ENCODE data around the gene PLXNB1. TPM values are rescaled to one million over a fixed set of nuclear protein-coding genes. Genes with fewer than 3 reads are reported as not detected.

PLXNB1 gene
- total and polyA plus RNA-seq, 2 of the 13 experiments (the other 11 are each of a cell fraction or from before 2014, with no cell fraction given): 86.0 to 143 TPM

- TF ChIP-seq ZNF772 (CRISPR knock-in tag; IDR thresholded peaks at IDR 0.05) (peak; percentile 83), FOXA3 (CRISPR knock-in tag; IDR thresholded peaks at IDR 0.05) (peak; percentile 56), SALL2 (CRISPR knock-in tag; IDR thresholded peaks at IDR 0.05) (peak; percentile 48; the same call in 1 of the 2 replicates), MAFK (conservative IDR thresholded peaks at IDR 0.05 in 1 of 2, IDR thresholded peaks at IDR 0.05 in 1 of 2; ENCODE audit: low read length in 2 of 2) (peak; percentile 52 to 78), GABPA (IDR thresholded peaks at IDR 0.05; ENCODE audit: low read depth, low read length) (no peak), GABPA (CRISPR knock-in tag; IDR thresholded peaks at IDR 0.05; ENCODE audit: low read depth) (peak; percentile 47), ELF3 (CRISPR knock-in tag; IDR thresholded peaks at IDR 0.05) (peak; percentile 91), ZNF343 (CRISPR knock-in tag; IDR thresholded peaks at IDR 0.05) (no peak), BHLHE40 (IDR thresholded peaks at IDR 0.05; ENCODE audit: low read length) (peak; percentile 43; the same call in 1 of the 2 replicates), POGK (CRISPR knock-in tag; conservative IDR thresholded peaks at IDR 0.05) (0 out of 2 replicates have a peak, but pooled peaks have one; percentile 20), ZNF510 (CRISPR knock-in tag; IDR thresholded peaks at IDR 0.05; ENCODE audit: low read depth) (0 out of 2 replicates have a peak, but pooled peaks have one; percentile 51), HOXA3 (CRISPR knock-in tag; IDR thresholded peaks at IDR 0.05) (peak; percentile 45; the same call in 1 of the 2 replicates), ZNF556 (CRISPR knock-in tag; IDR thresholded peaks at IDR 0.05; ENCODE audit: borderline replicate concordance) (peak; percentile 21; the same call in 1 of the 2 replicates), ASH2L (IDR thresholded peaks at IDR 0.05; ENCODE audit: insufficient read length, low read depth, low read length) (peak; percentile 30), MED1 (CRISPR knock-in tag; IDR thresholded peaks at IDR 0.05) (peak; percentile 60), PBX2 (CRISPR knock-in tag; IDR thresholded peaks at IDR 0.05) (no peak), RAD21 (CRISPR knock-in tag; IDR thresholded peaks at IDR 0.05) (peak; percentile 98)
- TF ChIP-seq, protein P1, sequence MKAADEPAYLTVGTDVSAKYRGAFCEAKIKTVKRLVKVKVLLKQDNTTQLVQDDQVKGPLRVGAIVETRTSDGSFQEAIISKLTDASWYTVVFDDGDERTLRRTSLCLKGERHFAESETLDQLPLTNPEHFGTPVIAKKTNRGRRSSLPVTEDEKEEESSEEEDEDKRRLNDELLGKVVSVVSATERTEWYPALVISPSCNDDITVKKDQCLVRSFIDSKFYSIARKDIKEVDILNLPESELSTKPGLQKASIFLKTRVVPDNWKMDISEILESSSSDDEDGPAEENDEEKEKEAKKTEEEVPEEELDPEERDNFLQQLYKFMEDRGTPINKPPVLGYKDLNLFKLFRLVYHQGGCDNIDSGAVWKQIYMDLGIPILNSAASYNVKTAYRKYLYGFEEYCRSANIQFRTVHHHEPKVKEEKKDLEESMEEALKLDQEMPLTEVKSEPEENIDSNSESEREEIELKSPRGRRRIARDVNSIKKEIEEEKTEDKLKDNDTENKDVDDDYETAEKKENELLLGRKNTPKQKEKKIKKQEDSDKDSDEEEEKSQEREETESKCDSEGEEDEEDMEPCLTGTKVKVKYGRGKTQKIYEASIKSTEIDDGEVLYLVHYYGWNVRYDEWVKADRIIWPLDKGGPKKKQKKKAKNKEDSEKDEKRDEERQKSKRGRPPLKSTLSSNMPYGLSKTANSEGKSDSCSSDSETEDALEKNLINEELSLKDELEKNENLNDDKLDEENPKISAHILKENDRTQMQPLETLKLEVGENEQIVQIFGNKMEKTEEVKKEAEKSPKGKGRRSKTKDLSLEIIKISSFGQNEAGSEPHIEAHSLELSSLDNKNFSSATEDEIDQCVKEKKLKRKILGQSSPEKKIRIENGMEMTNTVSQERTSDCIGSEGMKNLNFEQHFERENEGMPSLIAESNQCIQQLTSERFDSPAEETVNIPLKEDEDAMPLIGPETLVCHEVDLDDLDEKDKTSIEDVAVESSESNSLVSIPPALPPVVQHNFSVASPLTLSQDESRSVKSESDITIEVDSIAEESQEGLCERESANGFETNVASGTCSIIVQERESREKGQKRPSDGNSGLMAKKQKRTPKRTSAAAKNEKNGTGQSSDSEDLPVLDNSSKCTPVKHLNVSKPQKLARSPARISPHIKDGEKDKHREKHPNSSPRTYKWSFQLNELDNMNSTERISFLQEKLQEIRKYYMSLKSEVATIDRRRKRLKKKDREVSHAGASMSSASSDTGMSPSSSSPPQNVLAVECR (CRISPR knock-in tag; IDR thresholded peaks at IDR 0.05; ENCODE audit: borderline replicate concordance): peak; percentile 78; the same call in 1 of the 2 replicates
- TF ChIP-seq, protein P2, sequence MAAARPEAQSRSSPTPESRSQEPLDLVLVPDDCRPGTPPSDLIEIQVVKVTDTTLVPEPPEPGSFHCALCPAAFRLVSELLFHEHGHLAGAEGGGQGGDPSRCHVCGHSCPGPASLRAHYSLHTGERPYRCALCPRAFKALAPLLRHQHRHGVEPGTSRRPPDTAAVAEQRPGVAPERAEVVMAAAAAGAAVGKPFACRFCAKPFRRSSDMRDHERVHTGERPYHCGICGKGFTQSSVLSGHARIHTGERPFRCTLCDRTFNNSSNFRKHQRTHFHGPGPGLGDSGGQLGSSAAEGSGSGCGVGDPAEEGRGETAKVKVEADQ (CRISPR knock-in tag; IDR thresholded peaks at IDR 0.05; ENCODE audit: borderline replicate concordance): peak; percentile 71; the same call in 1 of the 2 replicates
- TF ChIP-seq, protein P3, sequence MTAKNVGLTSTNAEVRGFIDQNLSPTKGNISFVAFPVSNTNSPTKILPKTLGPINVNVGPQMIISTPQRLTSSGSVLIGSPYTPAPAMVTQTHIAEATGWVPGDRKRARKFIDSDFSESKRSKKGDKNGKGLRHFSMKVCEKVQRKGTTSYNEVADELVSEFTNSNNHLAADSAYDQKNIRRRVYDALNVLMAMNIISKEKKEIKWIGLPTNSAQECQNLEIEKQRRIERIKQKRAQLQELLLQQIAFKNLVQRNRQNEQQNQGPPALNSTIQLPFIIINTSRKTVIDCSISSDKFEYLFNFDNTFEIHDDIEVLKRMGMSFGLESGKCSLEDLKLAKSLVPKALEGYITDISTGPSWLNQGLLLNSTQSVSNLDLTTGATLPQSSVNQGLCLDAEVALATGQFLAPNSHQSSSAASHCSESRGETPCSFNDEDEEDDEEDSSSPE (CRISPR knock-in tag; IDR thresholded peaks at IDR 0.05): no peak
Measured at GRCh38 chr3:48465531-48466378, 35.9 kb upstream of the PLXNB1 start (continued).

Measured in HepG2 (cell line).